HepG2 (cell line): ENCODE data around the gene SURF1. TPM values are rescaled to one million over a fixed set of nuclear protein-coding genes. Genes with fewer than 3 reads are reported as not detected.

Experiments used
- ATAC-seq: fragments of 200-7000 bp; cut with Tn5 transposase; 3 replicates; pipeline ENCODE4 v1.9.1; 2020; ENCODE audit warnings: mild to moderate bottlenecking, moderate library complexity
- BruUV-seq: library from RNA; stranded (reverse); fragments of 400-500 nt; replicated peaks from 2 replicates; lab custom pipeline; 2021; lab: Mats Ljungman, UMichigan
- CTCF ChIA-PET: fragments of 300-600 bp; formaldehyde crosslinking; extraction: SDS; loops from one replicate; lab custom pipeline; 2021; ENCODE audit warnings: low total read pairs, inconsistent platforms, low intra/inter-chr PET ratio; lab: Yijun Ruan, JAX
- POLR2A ChIA-PET: fragments of 350-600 bp; sonication (Branson Sonifier 250); formaldehyde crosslinking; loops from one replicate; lab custom pipeline; 2020; ENCODE audit warnings: antibody characterized with exemption, inconsistent platforms; lab: Yijun Ruan, JAX
- DNase-seq: peaks from one replicate; pipeline ENCODE4 v3.0.0-alpha.2; 2015; ENCODE audit warnings: low spot score
- FAIRE-seq: peaks from 3 replicates; lab custom pipeline; 2011; peaks lifted over from hg19 to GRCh38; lab: Jason Lieb, UNC
- H2AFZ ChIP-seq: one replicate; pipeline ENCODE4 v1.6.1; 2011; ENCODE audit warnings: low read length, inconsistent platforms
- H3K27ac ChIP-seq: fragments of 300-600 bp; 3 replicates; pipeline ENCODE4 v1.8.0; 2011; ENCODE audit warnings: mixed run types, mild to moderate bottlenecking, mixed read lengths, low read length, inconsistent platforms; ENCODE audit not compliant: insufficient read depth; ENCODE audit errors: extremely low read length
- H3K27me3 ChIP-seq, 2 experiments: fragments of 200-600 bp in 1 of 2; 2 replicates in 1 of 2; 3 replicates in 1 of 2; pipeline versions ENCODE4 v1.6.0 to v1.8.0; 2011; ENCODE audit warnings: low read length in 2 of 2, mild to moderate bottlenecking in 2 of 2, moderate library complexity in 2 of 2, inconsistent platforms in 1 of 2; ENCODE audit not compliant: insufficient read depth in 2 of 2, control insufficient read depth in 1 of 2
- H3K36me3 ChIP-seq, 2 experiments: fragments of 200-600 bp in 1 of 2; replicated peaks in 1 of 2; 2 replicates in 1 of 2; 3 replicates in 1 of 2; pipeline versions ENCODE4 v1.5.1 to v1.8.0; 2011; ENCODE audit warnings: low read length in 2 of 2, inconsistent platforms in 1 of 2; ENCODE audit not compliant: insufficient read depth in 2 of 2, control insufficient read depth in 1 of 2
- H3K4me1 ChIP-seq: 2 replicates; pipeline ENCODE4 v1.5.1; 2012; ENCODE audit warnings: low read length, inconsistent platforms; ENCODE audit not compliant: insufficient read depth
- H3K4me2 ChIP-seq: 2 replicates; pipeline ENCODE4 v1.6.0; 2011; ENCODE audit warnings: low read depth, low read length, inconsistent platforms
- H3K4me3 ChIP-seq, 3 experiments: fragments of 200-600 bp in 1 of 3; sonication (generic), shearing (Covaris generic) in 1 of 3; replicated peaks in 1 of 3; 2 replicates each; pipeline ENCODE4 v1.5.1; 2011 to 2016; ENCODE audit warnings: low read length in 3 of 3, inconsistent platforms in 2 of 3, low read depth in 2 of 3, mild to moderate bottlenecking in 2 of 3, control low read depth in 1 of 3, mixed read lengths in 1 of 3; ENCODE audit not compliant: insufficient read depth in 1 of 3
- H3K79me2 ChIP-seq: one replicate; pipeline ENCODE4 v1.6.1; 2011; ENCODE audit warnings: low read length, inconsistent platforms; ENCODE audit not compliant: insufficient read depth
- H3K9ac ChIP-seq: 2 replicates; pipeline ENCODE4 v1.6.0; 2011; ENCODE audit warnings: mild to moderate bottlenecking, low read depth, low read length, inconsistent platforms; ENCODE audit not compliant: insufficient read depth
- H3K9me3 ChIP-seq: 2 replicates; pipeline ENCODE4 v1.5.1; 2012; ENCODE audit warnings: mild to moderate bottlenecking, low read length
- H4K20me1 ChIP-seq: 2 replicates; pipeline ENCODE4 v1.6.0; 2011; ENCODE audit warnings: inconsistent platforms, mild to moderate bottlenecking, low read length, moderate library complexity; ENCODE audit not compliant: insufficient read depth
- AGO2 ChIP-seq: fragments of 200-400 bp; formaldehyde crosslinking; optimal IDR thresholded peaks from 2 replicates; pipeline ENCODE3; 2017; ENCODE audit warnings: mild to moderate bottlenecking, low read depth, low read length, moderate library complexity
- ATF7-NPFF ChIP-seq: sonication (generic); formaldehyde crosslinking; IDR thresholded peaks from 2 replicates; pipeline ENCODE4 v1.8.1; 2023; ENCODE audit warnings: mild to moderate bottlenecking, low read depth, missing genetic modification reagents, moderate library complexity
- ETS1 ChIP-seq: sonication (generic); formaldehyde crosslinking; IDR thresholded peaks from 2 replicates; pipeline ENCODE4 v1.4.0; 2020; ENCODE audit warnings: missing genetic modification reagents
- FOXA1 ChIP-seq, 2 experiments: fragments of 450-650 bp in 1 of 2; sonication (generic) in 1 of 2; formaldehyde crosslinking in 1 of 2; IDR thresholded peaks; 2 replicates each; pipeline versions ENCODE4 v1.4.0 to v1.6.1; 2016 to 2020; ENCODE audit warnings: missing genetic modification reagents in 1 of 2
- MXD1 ChIP-seq: sonication (generic); formaldehyde crosslinking; IDR thresholded peaks from 2 replicates; pipeline ENCODE4 v1.4.0; 2020; ENCODE audit warnings: mild to moderate bottlenecking, missing genetic modification reagents
- NR2F6 ChIP-seq, 2 experiments: IDR thresholded peaks; 2 replicates each; pipeline ENCODE4 v1.6.1; 2016; ENCODE audit warnings: antibody characterized with exemption in 1 of 2, mild to moderate bottlenecking in 1 of 2
- NRL ChIP-seq: sonication (generic); formaldehyde crosslinking; IDR thresholded peaks from 2 replicates; pipeline ENCODE4 v1.5.0; 2020; ENCODE audit warnings: missing genetic modification reagents, mild to moderate bottlenecking, moderate library complexity, borderline replicate concordance
- PATZ1 ChIP-seq: sonication (generic); formaldehyde crosslinking; IDR thresholded peaks from 2 replicates; pipeline ENCODE4 v1.4.0; 2020; ENCODE audit warnings: missing genetic modification reagents
- PAX8 ChIP-seq: sonication (generic); formaldehyde crosslinking; IDR thresholded peaks from 2 replicates; pipeline ENCODE4 v1.8.0; 2022; ENCODE audit warnings: mild to moderate bottlenecking, missing genetic modification reagents, borderline replicate concordance
- RARA ChIP-seq: IDR thresholded peaks from 2 replicates; pipeline ENCODE4 v1.6.1; 2016; ENCODE audit warnings: missing genetic modification reagents, missing compliant biosample characterization
- RBFOX2 ChIP-seq: fragments of 200-400 bp; formaldehyde crosslinking; IDR thresholded peaks from 2 replicates; pipeline ENCODE4 v1.6.1; 2017; ENCODE audit warnings: low read depth, mild to moderate bottlenecking, low read length
- ZC3H13 ChIP-seq: sonication (generic); formaldehyde crosslinking; IDR thresholded peaks from 2 replicates; pipeline ENCODE4 v1.8.1; 2023; ENCODE audit warnings: mild to moderate bottlenecking, missing genetic modification reagents, moderate library complexity
- ZNF207 ChIP-seq: fragments of 450-650 bp; IDR thresholded peaks from 2 replicates; pipeline ENCODE4 v1.6.1; 2016; ENCODE audit warnings: antibody characterized with exemption, borderline replicate concordance
- ZNF589 ChIP-seq: sonication (generic); formaldehyde crosslinking; conservative IDR thresholded peaks from 2 replicates; pipeline ENCODE4 v1.8.0; 2022; ENCODE audit warnings: mild to moderate bottlenecking, moderate library complexity, missing genetic modification reagents
- ZNF615 ChIP-seq: sonication (generic); formaldehyde crosslinking; IDR thresholded peaks from 2 replicates; pipeline ENCODE4 v1.5.0; 2020; ENCODE audit warnings: mild to moderate bottlenecking, missing genetic modification reagents, borderline replicate concordance
- ZNF672 ChIP-seq: sonication (generic); formaldehyde crosslinking; IDR thresholded peaks from 2 replicates; pipeline ENCODE4 v1.8.1; 2022; ENCODE audit warnings: missing genetic modification reagents
- WGBS: methylation state at CpG from one replicate; pipeline ENCODE4 v1.1.6; 2017; ENCODE audit warnings: low lambda C conversion rate; 5-methylcytosine and 5-hydroxymethylcytosine counted together
- in situ Hi-C: cut with HindIII; loops from 2 replicates; pipeline ENCODE4 v1.10.0; 2017; ENCODE audit warnings: low pct_unique_long_range_greater_than_20kb; ENCODE audit not compliant: extremely low pct_ligation_motif_present
- intact Hi-C: fragments of 100-400 bp; cut with micrococcal nuclease; formaldehyde crosslinking; loops from one replicate; pipeline ENCODE4 v1.10.0; 2022; ENCODE audit not compliant: unreplicated experiment
- polyA plus RNA-seq, 8 experiments: library from polyadenylated mRNA; depleted of rRNA in 3 of 8; stranded (reverse) in 7 of 8; unstranded in 1 of 8; fragments of >200 nt; fragmentation: Illumina TruSeq in 4 of 8; extraction: Trizol in 4 of 8; gene quantifications; 2 replicates each; pipeline versions ENCODE4 v1.2.1 to v1.2.3, GENCODE V29; 2011 to 2016; ENCODE audit warnings: low read depth in 4 of 8, missing spikeins in 1 of 8, mixed read lengths in 1 of 8; ENCODE audit not compliant: insufficient read depth in 1 of 8
- total RNA-seq, 5 experiments: library from RNA; depleted of rRNA; stranded (reverse); fragments of >200 nt; fragmentation: Illumina TruSeq; extraction: Trizol; gene quantifications; 2 replicates each; pipeline ENCODE4 v1.2.3, GENCODE V29; 2016; ENCODE audit warnings: low read depth in 1 of 5

The SURF1 gene
- total and polyA plus RNA-seq, 2 of the 13 experiments (the other 11 are each of a cell fraction or from before 2014, with no cell fraction given) = 17.8 to 40.7 TPM

GRCh38 chr9:133367221-133367620 lies 10.9 kb upstream of the SURF1 start:
- TF ChIP-seq AGO2 (peak; percentile 62), PAX8 (no peak), NR2F6 (IDR thresholded peaks at IDR 0.05) (no peak), NR2F6 (CRISPR knock-in tag; IDR thresholded peaks at IDR 0.05) (no peak), RBFOX2 (peak; percentile 62; the same call in 1 of the 2 replicates)
- no peak overlapping the region for H3K9ac ChIP-seq
- H3K27ac ChIP-seq = no peak overlapping the region
- peaks cover 29 to 97% of the 10 kb centered on the region in 2 experiments for H3K36me3 ChIP-seq
- peaks cover 73% of the 10 kb centered on the region for H3K79me2 ChIP-seq
- WGBS = 98% methylated on average over 17 of the region's 22 CpGs
- H3K4me3 ChIP-seq = no peak overlapping the region
- no peak overlapping the region for H3K4me2 ChIP-seq
- DNase-seq = no peak
- no peaks in the 10 kb centered on the region for H3K27me3 ChIP-seq
- in situ Hi-C loops (no loop called here), intact Hi-C loops (no loop called here)
- peaks cover 86% of the 10 kb centered on the region for H4K20me1 ChIP-seq
- FAIRE-seq = no peak
- no TSS peak for BruUV-seq
- H3K9me3 ChIP-seq = no peaks in the 10 kb centered on the region
- ChIA-PET CTCF (no interaction called here), POLR2A (no interaction called here)
- no peak overlapping the region for H2AFZ ChIP-seq
- ATAC-seq = no peak
- peaks cover 50% of the 10 kb centered on the region for H3K4me1 ChIP-seq

GRCh38 chr9:133366435-133366834 lies 10.1 kb upstream of the SURF1 start:
- FAIRE-seq = no peak
- TF ChIP-seq RARA = no peak
- TF ChIP-seq ZNF589 (CRISPR knock-in tag) = no peak
- no peak for TF ChIP-seq NRL (CRISPR knock-in tag)
- no peak for TF ChIP-seq ZNF615
- no peak for TF ChIP-seq ZNF672 (CRISPR knock-in tag)
- no peak for TF ChIP-seq ZNF207
- no peak for TF ChIP-seq ATF7-NPFF (CRISPR knock-in tag)
- TF ChIP-seq FOXA1 (IDR thresholded peaks at IDR 0.05) = no peak
- TF ChIP-seq FOXA1 (CRISPR knock-in tag; IDR thresholded peaks at IDR 0.05) = no peak
- no peak for TF ChIP-seq PATZ1 (CRISPR knock-in tag)
- no peak for TF ChIP-seq ETS1 (CRISPR knock-in tag)
- no peak for TF ChIP-seq MXD1 (CRISPR knock-in tag)
- TF ChIP-seq ZC3H13 (CRISPR knock-in tag) = no peak

More at GRCh38 chr9:133366435-133366834, 10.1 kb upstream of the SURF1 start:
- WGBS = 93% methylated on average over 5 of the region's 11 CpGs
- POLR2A ChIA-PET = interaction anchor here (1.0 to 1.5 kb wide), 3 partner anchors 8 to 93 kb away, joined by 3 to 5 read pairs (median 4); partner anchors contain the start of genes CACFD1, SURF1 and SURF2
- H3K9ac ChIP-seq = no peak overlapping the region
- no peaks in the 10 kb centered on the region for H3K27me3 ChIP-seq
- no peak for ATAC-seq
- H3K27ac ChIP-seq = no peak overlapping the region
- CTCF ChIA-PET = no interaction called here
- H3K4me3 ChIP-seq = no peak overlapping the region
- H3K4me1 ChIP-seq = peaks cover 50% of the 10 kb centered on the region
- no peaks in the 10 kb centered on the region for H3K9me3 ChIP-seq
- in situ Hi-C loops = no loop called here
- no peak overlapping the region for H2AFZ ChIP-seq
- H3K4me2 ChIP-seq = no peak overlapping the region
- peaks cover 86% of the 10 kb centered on the region for H4K20me1 ChIP-seq
- intact Hi-C loops = no loop called here
- no TSS peak for BruUV-seq
- peaks cover 31 to 97% of the 10 kb centered on the region in 2 experiments for H3K36me3 ChIP-seq
- no peak for DNase-seq
- peaks cover 65% of the 10 kb centered on the region for H3K79me2 ChIP-seq
